ENCODE results near the gene BBC3. TPM values are rescaled to one million over a fixed set of nuclear protein-coding genes. Genes with fewer than 3 reads are reported as not detected.

Gene BBC3, protein sequence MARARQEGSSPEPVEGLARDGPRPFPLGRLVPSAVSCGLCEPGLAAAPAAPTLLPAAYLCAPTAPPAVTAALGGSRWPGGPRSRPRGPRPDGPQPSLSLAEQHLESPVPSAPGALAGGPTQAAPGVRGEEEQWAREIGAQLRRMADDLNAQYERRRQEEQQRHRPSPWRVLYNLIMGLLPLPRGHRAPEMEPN
- 16.1 and 20.3 TPM in 2 replicates for total RNA-seq

DNA sequence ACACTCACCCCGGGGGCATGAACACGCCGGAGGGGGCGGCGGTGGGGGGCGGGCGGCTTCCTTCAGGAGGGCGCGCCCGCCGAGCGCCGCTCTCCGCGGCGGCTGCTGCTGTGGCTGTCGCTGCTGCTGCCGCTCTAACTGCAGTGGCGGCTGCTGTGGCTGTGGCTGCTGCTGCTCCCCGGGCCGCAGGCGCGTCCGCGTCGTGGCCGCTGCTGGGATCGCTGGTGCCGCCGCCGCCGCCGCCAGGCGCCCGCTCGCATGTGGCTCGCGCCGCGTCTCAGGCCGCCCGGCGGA is at the start of gene BBC3:
Gene BBC3 (minus strand): TSS at position 279 of the 294 bp plus-strand sequence. CDS start 2,768 bp downstream, outside the sequence.

DNA sequence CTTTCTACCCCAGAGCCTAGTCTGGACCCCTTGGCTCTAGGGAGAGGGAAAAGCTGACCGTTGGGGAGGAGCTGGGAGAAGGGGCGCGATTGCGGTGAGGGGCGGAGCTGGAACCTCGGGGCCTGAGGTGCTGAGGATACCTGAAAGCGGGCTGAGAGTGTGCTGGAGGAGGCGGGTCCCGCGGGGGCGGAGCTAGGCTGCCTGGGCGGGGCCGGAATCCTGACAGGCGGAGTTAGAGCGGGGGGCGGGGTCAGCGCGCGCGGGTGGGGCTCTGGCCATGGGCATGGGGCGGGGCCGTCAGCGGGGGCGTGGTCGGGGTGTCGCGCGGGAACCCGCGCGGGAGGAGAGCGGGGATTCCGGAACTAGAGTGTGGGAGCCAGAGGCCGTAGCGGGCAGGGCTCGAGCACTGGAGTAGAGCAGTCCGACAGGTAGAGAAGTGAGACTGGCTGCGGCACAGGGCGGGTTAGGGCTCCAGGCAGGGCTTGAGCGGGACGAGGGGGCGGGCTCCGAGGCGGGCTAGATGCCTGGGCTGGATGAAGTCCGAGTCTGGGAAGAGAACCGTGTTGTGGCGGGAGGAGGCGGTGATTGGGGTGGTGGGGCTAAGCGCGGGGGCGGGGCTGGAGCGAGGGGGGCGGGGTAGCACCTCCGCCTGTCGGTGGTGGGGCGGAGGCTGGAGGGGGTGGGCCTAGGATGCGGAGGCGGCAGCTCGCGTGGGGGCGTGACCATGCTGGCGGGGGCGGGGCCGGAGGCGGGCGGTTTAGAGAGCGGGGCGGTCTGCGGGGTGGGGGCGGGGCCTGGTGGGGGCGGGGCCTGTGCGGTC is 43.3 kb upstream of the BBC3 start, which contains the start of gene INAFM1:
Gene INAFM1 (plus strand): TSS at position 815 of the 820 bp plus-strand sequence. CDS start 35 bp downstream, outside the sequence.

DNA sequence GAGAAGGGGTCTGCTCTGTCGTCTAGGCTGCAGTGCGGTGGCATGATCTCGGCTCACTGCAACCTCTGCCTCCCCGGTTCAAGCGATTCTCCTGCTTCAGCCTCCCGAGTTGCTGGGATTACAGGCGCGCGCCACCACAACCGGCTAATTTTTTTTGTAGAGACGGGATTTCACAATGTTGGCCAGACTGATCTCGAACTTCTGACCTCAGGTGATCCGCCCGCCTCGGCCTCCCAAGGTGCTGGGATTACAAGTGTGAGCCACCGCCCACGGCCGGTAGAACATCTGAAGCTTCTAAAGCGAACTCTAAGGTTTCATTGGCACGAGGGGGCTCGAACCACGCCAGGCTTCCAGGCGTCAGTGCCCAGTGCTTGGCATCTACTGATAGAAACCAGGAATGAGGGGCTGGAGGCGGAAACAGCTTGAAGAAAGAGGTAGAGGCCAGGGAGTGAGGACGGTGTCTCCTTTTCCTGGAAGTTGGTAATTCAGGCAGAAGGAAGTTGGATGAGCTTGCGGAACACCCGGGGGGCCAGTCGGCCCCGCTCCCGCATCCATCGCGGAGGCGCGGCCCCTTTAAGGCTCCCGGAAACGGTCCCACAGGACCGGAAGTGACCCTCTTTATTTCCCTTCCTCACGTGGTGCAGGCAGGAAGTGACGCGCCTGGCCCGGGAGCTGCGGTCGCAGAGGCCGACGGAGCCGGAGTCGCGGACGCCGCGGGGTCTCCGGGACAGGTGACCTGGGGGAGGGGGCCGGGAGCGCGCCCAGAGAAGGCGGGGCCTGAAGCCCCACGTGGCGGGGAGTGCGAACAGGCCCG is 25.1 kb upstream of the BBC3 start, which contains the start of gene CCDC9:
Gene CCDC9 (plus strand): TSS at position 647 of the 814 bp plus-strand sequence. CDS start 1,876 bp downstream, outside the sequence.

Small RNAs within 50 kb of the gene (small RNA-seq; reads per million reads assigned to genes)
- not detected for gene MIR3190

Other genes starting within 250 kb of the BBC3 start
- 0.11 and 0.39 TPM in 2 replicates for gene NPAS1, start 211.4 kb downstream of the BBC3 start, total RNA-seq
- gene TMEM160, start 182.6 kb downstream of the BBC3 start, total RNA-seq: 13.0 and 45.8 TPM in 2 replicates
- 16.2 and 17.7 TPM in 2 replicates for gene ZC3H4, start 117.4 kb downstream of the BBC3 start, total RNA-seq
- gene SAE1, start 100.4 kb downstream of the BBC3 start, total RNA-seq: 73.4 and 120 TPM in 2 replicates
- gene CCDC9, start 25.3 kb upstream of the BBC3 start, total RNA-seq: 3.3 and 14.5 TPM in 2 replicates
- 2.0 and 6.7 TPM in 2 replicates for gene INAFM1, start 43.7 kb upstream of the BBC3 start, total RNA-seq
- gene C5AR1, start 78.7 kb upstream of the BBC3 start, total RNA-seq: 0.11 and 0.39 TPM in 2 replicates
- gene C5AR2, start 101.0 kb upstream of the BBC3 start, total RNA-seq: under 0.01 and 2.1 TPM in 2 replicates
- gene DHX34, start 118.1 kb upstream of the BBC3 start, total RNA-seq: 17.7 and 20.3 TPM in 2 replicates
- gene MEIS3, start 188.3 kb upstream of the BBC3 start, total RNA-seq: 7.2 and 22.4 TPM in 2 replicates
- under 0.01 and 0.33 TPM in 2 replicates for gene SLC8A2, start 240.7 kb upstream of the BBC3 start, total RNA-seq

Measured in placental epithelial cell (primary cell).